Esophagus muscularis mucosa (tissue), 4 donors: ENCODE results near the gene LRPPRC. TPM values are rescaled to one million over a fixed set of nuclear protein-coding genes. Genes with fewer than 3 reads are reported as not detected.

Source experiments
- DNase-seq: peaks from one replicate; pipeline ENCODE4 v3.0.0-alpha.2; 2017; ENCODE audit errors: extremely low spot score
- H3K27ac ChIP-seq, 4 donors: fragments of 200-600 bp; sonication (generic); replicated peaks in 1 of 4; 1 replicate in 3 of 4; 2 replicates in 1 of 4; pipeline ENCODE4 v1.5.1; 2016 to 2019; ENCODE audit warnings: mild to moderate bottlenecking in 1 of 4
- H3K27me3 ChIP-seq, 4 donors: fragments of 200-600 bp; sonication (generic); one replicate each; pipeline versions ENCODE4 v1.5.1 to v1.6.0; 2016 to 2019
- H3K36me3 ChIP-seq, 4 donors: fragments of 200-600 bp; sonication (generic); one replicate each; pipeline ENCODE4 v1.5.1; 2016 to 2019
- H3K4me1 ChIP-seq, 4 donors: fragments of 200-600 bp; sonication (generic); one replicate each; pipeline ENCODE4 v1.5.1; 2016 to 2019
- H3K4me3 ChIP-seq, 4 donors: fragments of 200-600 bp; sonication (generic); 1 replicate in 2 of 4; 2 replicates in 2 of 4; pipeline ENCODE4 v1.5.1; 2016 to 2019; ENCODE audit warnings: mild to moderate bottlenecking in 4 of 4, moderate library complexity in 1 of 4
- H3K9me3 ChIP-seq, 4 donors: fragments of 200-600 bp; sonication (generic); 1 replicate in 3 of 4; 2 replicates in 1 of 4; pipeline ENCODE4 v1.5.1; 2016 to 2019
- CTCF ChIP-seq, 3 experiments: fragments of 200-600 bp in 2 of 3; fragments of 450-650 bp in 1 of 3; sonication (generic) in 2 of 3; IDR thresholded peaks; one replicate each; pipeline ENCODE4 v1.5.1; 2017 to 2019; ENCODE audit warnings: antibody characterized with exemption in 3 of 3, mild to moderate bottlenecking in 2 of 3, moderate library complexity in 1 of 3
- EP300 ChIP-seq: sonication (generic); formaldehyde crosslinking; IDR thresholded peaks from one replicate; pipeline ENCODE4 v1.6.1; 2017; ENCODE audit warnings: antibody characterized with exemption
- POLR2A ChIP-seq: fragments of 450-650 bp; IDR thresholded peaks from one replicate; pipeline ENCODE4 v1.6.1; 2017; ENCODE audit warnings: antibody characterized with exemption, moderate library complexity, mild to moderate bottlenecking, low read depth
- POLR2AphosphoS5 ChIP-seq, 2 donors: sonication (generic); formaldehyde crosslinking; IDR thresholded peaks; one replicate each; pipeline ENCODE4 v1.6.1; 2017; ENCODE audit warnings: antibody characterized with exemption in 2 of 2
- WGBS: methylation state at CpG from one replicate; pipeline ENCODE4 v1.1.5; 2018; 5-methylcytosine and 5-hydroxymethylcytosine counted together
- intact Hi-C: fragments of 100-400 bp; cut with DNase I; formaldehyde crosslinking; loops from one replicate; pipeline ENCODE4 v1.15.1; 2023
- total RNA-seq, 4 donors: library from RNA; depleted of rRNA; stranded (reverse); fragments of >200 nt; gene quantifications; one replicate each; pipeline versions ENCODE4 v1.1.0 to v1.2.1, GENCODE V29; 2016

The LRPPRC gene
- total RNA-seq, 4 donors from 2014 or later: 38.4 to 44.6 (median 43.0) TPM

- Histone ChIP-seq H3K36me3 (peaks cover 21 to 84% (median 51%) of the 10 kb centered on the region in 4 donors), H3K4me1 (no peaks in the 10 kb centered on the region), H3K9me3 (no peaks in the 10 kb centered on the region), H3K4me3 (no peak overlapping the region), H3K27ac (no peak overlapping the region), H3K27me3 (no peaks in the 10 kb centered on the region)
- intact Hi-C loops: no loop called here
- 76% methylated on average over 11 of the region's 11 CpGs for WGBS
- no peak for TF ChIP-seq POLR2A
- no peak for TF ChIP-seq EP300
- TF ChIP-seq POLR2AphosphoS5 (IDR thresholded peaks at IDR 0.05): no peak
- no peak for TF ChIP-seq CTCF (IDR thresholded peaks at IDR 0.05)
- DNase-seq: no peak
Observed at GRCh38 chr2:43898134-43898837, 97.5 kb downstream of the LRPPRC start.

- intact Hi-C loops: no loop called here
- Histone ChIP-seq H3K27ac (no peak overlapping the region), H3K9me3 (no peaks in the 10 kb centered on the region), H3K27me3 (no peaks in the 10 kb centered on the region), H3K4me3 (no peak overlapping the region), H3K36me3 (peaks cover 29 to 84% (median 59%) of the 10 kb centered on the region in 4 donors), H3K4me1 (no peaks in the 10 kb centered on the region)
- TF ChIP-seq POLR2A (no peak), CTCF (IDR thresholded peaks at IDR 0.05) (no peak), EP300 (no peak), POLR2AphosphoS5 (IDR thresholded peaks at IDR 0.05) (no peak)
- no peak for DNase-seq
- 93% methylated on average over 6 of the region's 6 CpGs for WGBS
Observed at GRCh38 chr2:43897492-43897891, 98.3 kb downstream of the LRPPRC start.

GRCh38 chr2:43896906-43897305 is 98.9 kb downstream of the LRPPRC start:
- Histone ChIP-seq H3K27me3 (no peaks in the 10 kb centered on the region), H3K9me3 (no peaks in the 10 kb centered on the region), H3K36me3 (peaks cover 35 to 90% (median 65%) of the 10 kb centered on the region in 4 donors), H3K4me1 (no peaks in the 10 kb centered on the region), H3K4me3 (no peak overlapping the region), H3K27ac (no peak overlapping the region)
- TF ChIP-seq EP300 (no peak), CTCF (IDR thresholded peaks at IDR 0.05) (no peak), POLR2AphosphoS5 (IDR thresholded peaks at IDR 0.05) (no peak)
- DNase-seq: no peak
- 95% methylated on average over 1 of the region's 1 CpG for WGBS
- intact Hi-C loops: no loop called here

- Histone ChIP-seq H3K27ac (no peak overlapping the region), H3K36me3 (peaks cover 44 to 97% (median 75%) of the 10 kb centered on the region in 4 donors), H3K4me1 (no peaks in the 10 kb centered on the region), H3K4me3 (no peak overlapping the region), H3K27me3 (no peaks in the 10 kb centered on the region), H3K9me3 (no peaks in the 10 kb centered on the region)
- no peak for DNase-seq
- TF ChIP-seq POLR2A: no peak
- no peak for TF ChIP-seq EP300
- TF ChIP-seq POLR2AphosphoS5 (IDR thresholded peaks at IDR 0.05): no peak
- TF ChIP-seq CTCF (IDR thresholded peaks at IDR 0.05): no peak
- 91% methylated on average over 2 of the region's 2 CpGs for WGBS
- intact Hi-C loops: no loop called here
Observed at GRCh38 chr2:43894743-43895142, 101.0 kb downstream of the LRPPRC start.

- Histone ChIP-seq H3K36me3 (peaks cover 55 to 100% (median 81%) of the 10 kb centered on the region in 4 donors), H3K9me3 (no peaks in the 10 kb centered on the region), H3K4me3 (no peak overlapping the region), H3K27ac (no peak overlapping the region), H3K4me1 (no peaks in the 10 kb centered on the region), H3K27me3 (no peaks in the 10 kb centered on the region)
- intact Hi-C loops: no loop called here
- no peak for DNase-seq
- no peak for TF ChIP-seq EP300
- TF ChIP-seq CTCF (IDR thresholded peaks at IDR 0.05): no peak
- TF ChIP-seq POLR2A: no peak
- no peak for TF ChIP-seq POLR2AphosphoS5 (IDR thresholded peaks at IDR 0.05)
- WGBS: 84% methylated on average over 4 of the region's 4 CpGs
Observed at GRCh38 chr2:43890855-43891254, 104.9 kb downstream of the LRPPRC start.
